GM18517 (cell line): ENCODE measurements around the gene CCDC102A.

Experiments
- ATAC-seq: cut with Tn5 transposase; IDR thresholded peaks from one replicate; pipeline ENCODE4 v1.9.1; 2021; ENCODE audit warnings: mild to moderate bottlenecking, moderate library complexity; ENCODE audit not compliant: unreplicated experiment

CCDC102A gene

GRCh38 chr16:57538235-57538721 lies 1.9 kb upstream of the CCDC102A start:
- no peak for ATAC-seq

DNA sequence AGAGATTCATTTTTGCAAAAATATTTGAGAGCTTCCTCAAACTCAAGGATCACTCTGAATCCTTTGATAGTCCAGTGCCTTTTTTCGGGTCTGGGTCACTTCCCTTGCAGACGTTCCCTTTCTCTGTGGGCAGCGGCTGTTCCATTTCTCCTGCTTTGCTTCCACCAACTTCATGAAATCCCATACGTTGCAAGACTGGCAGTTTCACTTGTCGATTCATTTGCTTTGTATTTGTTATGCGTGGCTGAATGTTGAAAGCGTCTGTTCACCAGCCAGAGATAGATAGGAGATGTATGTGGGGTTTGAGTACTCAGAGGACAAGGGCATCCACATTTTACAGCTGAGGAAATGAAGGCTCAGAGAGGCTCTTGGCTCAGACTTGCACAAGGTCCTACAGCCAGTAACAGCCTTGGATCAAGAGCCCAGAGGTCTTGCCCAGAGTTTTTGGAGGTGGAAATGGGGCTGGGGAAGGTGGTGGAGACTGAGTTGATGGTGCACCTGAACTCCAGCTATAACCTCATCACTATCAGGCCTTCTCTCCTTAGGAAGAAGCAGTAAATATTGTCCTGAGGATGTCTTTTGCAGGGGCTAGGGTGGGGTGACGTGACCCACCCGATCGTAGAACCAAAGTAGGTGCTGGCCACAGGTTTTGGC lies 1.3 kb upstream of the CCDC102A start:
- ATAC-seq: no peak

DNA sequence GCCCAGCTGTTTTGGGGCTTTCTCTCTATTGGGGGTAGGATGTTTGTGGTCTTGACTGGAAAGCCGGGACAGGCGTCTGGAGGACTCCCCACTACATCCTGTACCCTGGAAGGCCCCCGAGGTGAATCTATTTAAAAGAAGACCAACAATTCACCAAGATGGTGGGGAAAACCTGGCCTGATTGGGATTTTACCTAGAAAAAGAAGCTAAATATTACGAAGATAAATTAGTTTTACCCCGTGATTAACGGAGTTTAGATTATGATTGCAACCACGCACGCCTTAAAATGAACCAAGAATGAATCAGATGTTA lies 779 bp upstream of the CCDC102A start:
- ATAC-seq: no peak

DNA sequence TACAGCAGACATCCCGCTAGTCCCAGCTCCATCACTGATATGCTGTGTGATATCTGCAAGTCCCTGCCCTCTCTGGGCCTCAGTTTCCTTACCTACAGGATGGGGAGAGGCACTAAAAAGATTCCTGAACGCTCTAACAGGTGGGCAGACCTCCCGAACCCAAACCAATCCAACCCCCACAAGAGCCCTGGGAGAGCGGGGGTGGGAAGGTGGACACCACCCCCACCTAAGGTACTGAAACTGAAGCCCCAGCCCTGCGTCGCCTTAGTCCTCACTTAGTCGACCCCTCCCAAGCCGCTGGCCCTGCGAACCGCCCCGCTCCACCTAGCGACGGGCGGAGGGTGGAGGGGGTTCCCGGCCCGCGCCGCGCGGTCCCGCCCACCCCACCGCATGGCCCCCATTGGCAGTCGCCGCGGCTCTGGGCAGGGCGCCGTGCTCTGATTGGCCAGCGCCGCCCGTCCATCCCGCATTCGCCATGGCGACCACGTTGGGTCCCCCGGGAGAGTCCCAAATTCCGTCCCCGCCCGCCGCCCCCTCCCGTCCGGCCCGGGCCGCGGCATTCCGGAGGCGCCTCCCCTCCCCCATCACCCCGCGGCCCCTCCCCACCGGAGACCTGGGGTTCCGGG lies 578 bp downstream of the CCDC102A start:
- ATAC-seq: peak; percentile 42

DNA sequence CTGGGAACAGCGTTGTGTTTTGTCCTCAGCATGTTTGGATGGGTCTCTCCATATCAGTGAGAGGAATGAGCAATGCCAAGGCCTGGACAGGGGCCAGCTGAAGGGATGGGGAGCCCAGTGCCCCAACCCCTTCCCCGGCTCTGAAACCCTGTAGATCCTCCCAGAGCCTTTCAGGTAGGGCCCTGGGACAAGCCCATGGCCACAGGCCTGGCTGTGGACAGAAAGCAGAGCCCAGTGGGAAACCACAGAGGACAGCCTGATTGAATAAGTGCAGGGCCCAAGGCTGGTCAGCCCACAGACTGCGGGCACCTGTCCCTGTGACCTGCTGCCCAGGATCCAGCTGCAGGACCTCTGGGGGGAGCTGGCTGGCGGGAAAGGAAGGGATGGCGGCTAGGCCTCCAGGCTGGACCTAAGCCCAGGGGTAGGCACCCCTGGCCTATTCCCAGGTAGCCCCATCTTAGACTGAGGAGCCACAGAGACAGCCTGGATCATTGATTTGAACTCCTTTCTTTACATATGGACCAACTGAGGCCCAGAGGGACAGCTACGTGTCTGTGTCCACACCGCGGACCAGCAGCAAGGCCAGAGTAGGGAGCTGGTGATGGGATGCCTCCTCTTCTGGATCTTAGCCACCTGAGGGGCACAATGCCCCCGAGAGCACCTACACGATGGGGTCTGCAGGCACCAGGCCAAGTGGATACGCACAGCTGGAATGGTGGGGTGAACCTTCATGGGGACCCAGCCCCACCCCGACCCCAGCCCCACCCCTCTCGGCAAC lies 1.3 kb downstream of the CCDC102A start:
- ATAC-seq: no peak

- no peak for ATAC-seq
Observed at GRCh38 chr16:57534337-57534880, 2.0 kb downstream of the CCDC102A start.

GRCh38 chr16:57533431-57534336 lies 2.7 kb downstream of the CCDC102A start:
- no peak for ATAC-seq

- no peak for ATAC-seq
Observed at GRCh38 chr16:57532266-57532625, 4.1 kb downstream of the CCDC102A start.

GRCh38 chr16:57531635-57532265 lies 4.6 kb downstream of the CCDC102A start:
- ATAC-seq: no peak

- no peak for ATAC-seq
Observed at GRCh38 chr16:57531253-57531575, 5.2 kb downstream of the CCDC102A start.

DNA sequence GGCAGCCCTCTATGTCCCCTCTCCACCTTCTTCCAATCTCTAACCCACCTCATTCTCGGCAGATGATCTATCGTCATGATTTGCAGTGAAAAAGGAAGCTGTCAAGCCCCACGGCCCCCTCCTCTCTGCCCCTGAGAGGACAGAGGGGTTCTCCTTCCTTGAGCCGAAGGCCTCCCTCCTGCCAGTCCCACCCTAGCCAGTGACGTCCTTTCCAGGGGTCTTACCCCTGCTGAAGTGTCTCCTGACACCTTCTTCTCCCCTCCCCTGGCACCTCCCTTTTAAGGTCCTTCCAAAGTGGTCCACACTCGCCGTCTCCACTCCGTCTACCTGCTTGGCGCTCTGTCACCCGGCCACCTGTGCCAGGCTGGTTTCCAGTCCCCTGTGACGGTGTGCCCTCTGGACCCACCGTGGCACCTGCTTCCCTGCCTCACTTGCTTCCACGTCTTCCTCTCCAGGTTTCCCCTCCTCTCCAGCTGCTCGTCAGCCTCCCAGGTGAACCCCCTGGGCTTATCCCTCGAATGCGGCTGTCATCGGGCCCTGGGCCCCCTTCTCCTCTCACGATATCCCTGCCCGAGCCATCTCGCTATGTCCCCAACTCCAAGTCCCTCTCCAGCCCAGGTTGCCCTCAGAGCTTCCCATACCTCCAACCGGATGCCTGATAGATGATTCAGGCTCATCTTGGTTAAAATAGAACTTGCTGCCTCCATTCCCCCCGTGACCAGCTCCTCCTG lies 5.7 kb downstream of the CCDC102A start:
- no peak for ATAC-seq

- ATAC-seq: no peak
Observed at GRCh38 chr16:57530104-57530521, 6.3 kb downstream of the CCDC102A start.

DNA sequence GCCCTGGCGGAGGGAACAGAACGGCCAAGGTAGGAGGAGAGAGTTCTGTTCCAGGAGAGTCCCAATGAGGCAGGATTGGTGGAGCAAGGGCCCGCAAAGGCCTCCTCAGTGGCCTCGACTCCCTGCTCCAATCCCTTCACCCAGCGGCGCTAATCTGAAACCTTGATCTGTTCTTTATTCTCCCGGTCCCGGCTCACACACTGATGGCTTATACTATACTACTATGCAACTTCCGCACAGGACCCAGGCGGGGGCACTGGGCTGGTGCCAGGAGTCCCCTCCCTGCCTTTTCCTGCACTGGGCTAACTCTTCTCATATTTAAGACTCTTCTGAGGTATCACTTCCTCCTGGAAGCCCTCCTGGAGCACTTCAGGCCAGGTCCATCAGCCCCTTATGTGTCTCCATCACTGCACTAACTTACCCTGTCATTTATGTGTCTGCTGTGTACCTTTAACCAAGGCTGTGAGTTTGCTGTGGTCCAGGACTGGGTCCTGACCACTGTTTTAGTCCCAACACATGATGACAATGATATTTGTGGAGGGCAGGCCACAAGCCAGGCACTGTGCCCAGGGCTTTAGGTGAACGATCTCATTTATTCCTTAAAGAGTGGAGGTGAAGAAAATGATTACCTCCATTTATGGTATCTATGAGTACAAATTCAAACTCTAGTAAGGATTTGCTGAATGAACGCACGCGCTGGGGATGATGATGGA lies 6.8 kb downstream of the CCDC102A start:
- no peak for ATAC-seq

- ATAC-seq: no peak
Observed at GRCh38 chr16:57528499-57529390, 7.6 kb downstream of the CCDC102A start.

GRCh38 chr16:57527610-57528360 lies 8.6 kb downstream of the CCDC102A start:
- ATAC-seq: no peak

DNA sequence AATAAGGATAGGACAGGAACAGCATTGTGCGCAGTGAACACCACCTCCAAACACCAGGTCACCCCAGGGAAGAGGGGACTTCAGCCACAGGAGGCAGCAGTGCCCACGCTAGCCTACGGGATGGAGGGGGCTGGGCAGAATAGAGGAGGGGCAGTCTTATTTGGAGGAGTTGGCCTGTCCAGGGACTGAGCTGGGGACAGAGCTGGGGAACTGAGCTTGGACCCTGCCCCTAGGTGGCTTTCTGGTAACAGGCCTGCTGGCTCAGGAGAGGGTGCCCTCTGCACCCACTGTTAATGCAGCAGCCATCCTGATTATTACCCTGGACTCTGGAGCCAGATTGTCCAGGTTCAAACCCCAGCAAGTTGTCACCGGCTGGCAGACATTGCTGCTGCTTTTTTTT lies 9.3 kb downstream of the CCDC102A start:
- ATAC-seq: no peak

DNA sequence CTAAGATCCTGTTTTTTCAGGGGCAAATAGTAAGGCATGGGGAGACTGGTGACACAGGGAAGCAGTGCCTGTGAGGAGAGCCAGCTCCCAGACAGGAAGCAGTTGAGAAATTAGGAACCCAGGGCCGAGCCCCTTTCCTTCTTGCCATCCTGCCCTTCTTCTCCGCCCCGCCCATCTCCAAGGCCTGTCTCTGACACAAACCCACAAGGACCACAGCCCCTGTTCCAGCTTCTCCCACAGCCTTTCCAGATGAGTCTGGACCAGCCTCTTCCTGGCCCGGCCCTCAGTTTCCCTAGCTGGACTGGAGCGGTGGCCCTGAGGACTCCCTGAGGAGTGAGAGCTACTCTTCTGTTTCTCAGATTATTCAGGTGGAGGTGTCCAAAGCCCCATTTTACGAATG lies 9.9 kb downstream of the CCDC102A start:
- no peak for ATAC-seq

GRCh38 chr16:57525761-57526160 lies 10.6 kb downstream of the CCDC102A start:
- no peak for ATAC-seq
